ENCODE results near the gene COQ8A.

Gene COQ8A

DNA sequence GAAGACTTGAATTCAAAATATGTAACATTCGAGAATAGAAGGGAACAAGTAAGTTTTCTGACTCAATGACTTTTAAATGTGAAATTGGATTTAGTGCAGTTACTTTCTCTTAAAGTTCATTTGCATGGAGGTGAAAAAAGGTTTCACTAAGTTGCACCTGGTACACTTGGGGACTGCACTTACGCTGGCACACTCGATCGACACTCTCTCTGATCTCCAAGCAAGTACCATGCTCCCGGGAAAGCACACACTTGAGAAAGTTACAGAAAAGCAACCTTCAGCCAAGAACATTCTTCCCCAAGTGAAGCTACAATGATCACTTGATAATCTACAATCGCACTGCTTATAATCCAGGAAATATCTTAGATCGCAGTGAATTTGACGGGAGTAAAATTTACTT lies 63.1 kb downstream of the COQ8A start:
- no peak for DNase-seq (ENCODE audit: low read depth in 1 of 2, low spot score in 1 of 2)

DNA sequence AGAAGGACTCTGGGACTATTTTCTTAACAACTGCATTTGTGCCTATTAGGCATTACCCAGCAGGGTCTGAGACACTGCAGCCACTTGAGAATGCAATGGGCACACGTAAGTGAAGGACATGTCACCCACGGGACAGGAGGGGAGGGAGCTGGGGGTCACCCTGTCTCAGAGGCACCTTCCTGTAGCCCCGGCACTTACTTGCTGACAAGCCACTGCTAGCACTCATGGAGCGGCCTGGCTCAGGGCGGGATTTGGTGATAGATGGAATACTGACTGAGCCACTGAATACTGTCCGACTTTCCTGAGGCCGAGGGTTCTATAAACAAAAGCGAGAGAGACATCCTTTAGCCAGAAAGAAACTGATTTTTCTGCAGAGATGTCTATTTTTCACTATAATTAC lies 64.7 kb downstream of the COQ8A start:
- no peak for DNase-seq (ENCODE audit: low read depth in 1 of 2, low spot score in 1 of 2)

DNA sequence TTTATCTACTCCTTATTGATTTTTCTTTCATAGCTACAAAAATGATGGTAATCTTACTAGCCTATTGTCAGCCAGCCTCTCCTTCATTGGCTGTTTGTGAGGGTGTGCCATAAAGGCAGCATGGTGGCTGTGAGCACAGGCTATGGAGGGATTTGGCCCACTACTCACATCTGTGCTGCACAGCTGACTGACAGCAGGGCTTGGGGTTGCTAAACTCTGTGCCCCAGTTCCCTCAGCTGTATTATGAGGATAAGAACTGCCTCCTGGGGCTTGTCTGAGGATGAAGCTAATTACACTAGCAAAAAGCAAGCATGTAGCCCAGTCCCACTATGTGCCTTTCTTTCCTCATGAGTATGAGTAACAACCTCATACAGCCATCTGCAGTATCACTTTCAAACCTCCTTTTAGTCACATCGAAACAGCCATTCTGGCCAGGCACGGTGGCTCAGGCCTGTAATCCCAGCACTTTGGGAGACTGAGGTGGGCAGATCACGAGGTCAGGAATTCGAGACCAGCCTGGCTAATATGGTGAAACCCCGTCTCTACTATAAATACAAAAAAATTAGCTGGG lies 66.2 kb downstream of the COQ8A start:
- DNase-seq (ENCODE audit: low read depth in 1 of 2, low spot score in 1 of 2), result no peak

DNA sequence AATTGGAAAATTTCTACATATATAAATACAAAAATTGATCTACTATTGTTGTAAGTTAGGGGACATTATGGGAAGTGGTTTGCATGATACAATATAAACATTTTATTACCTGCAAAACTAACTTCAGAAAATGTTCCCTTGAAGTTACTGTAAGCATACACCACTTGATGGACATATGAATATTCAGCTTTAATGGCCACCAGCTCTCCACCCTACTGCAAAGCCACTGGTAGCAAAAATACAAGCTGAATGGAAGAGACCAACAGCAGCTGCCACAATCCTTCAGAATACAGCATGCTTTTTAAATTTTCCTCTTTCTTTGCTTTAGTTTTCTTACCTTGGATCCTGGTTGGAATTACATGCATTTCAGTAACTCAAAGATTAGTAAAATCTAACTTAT lies 69.8 kb downstream of the COQ8A start:
- DNase-seq (ENCODE audit: low read depth in 1 of 2, low spot score in 1 of 2), result no peak

DNA sequence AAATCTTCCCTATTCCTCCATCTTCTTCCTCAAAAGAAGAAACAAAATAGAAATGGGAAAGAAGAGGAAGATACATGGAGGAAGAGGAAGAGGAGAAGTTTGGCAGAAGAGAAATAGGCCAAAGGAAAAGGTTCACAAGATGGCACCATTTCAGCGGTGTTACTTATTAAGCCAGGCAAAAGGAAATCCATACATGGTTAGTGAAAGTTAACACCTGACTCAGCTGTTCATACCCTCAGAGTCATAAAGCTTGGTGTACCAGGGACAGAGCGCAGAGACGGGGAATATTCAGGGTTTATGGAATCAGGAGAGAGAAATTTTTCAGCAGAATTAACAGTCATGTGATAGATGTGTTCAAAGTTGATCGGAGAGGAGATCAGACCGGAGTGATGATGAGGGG lies 70.6 kb downstream of the COQ8A start:
- no peak for DNase-seq (ENCODE audit: low read depth in 1 of 2, low spot score in 1 of 2)

DNA sequence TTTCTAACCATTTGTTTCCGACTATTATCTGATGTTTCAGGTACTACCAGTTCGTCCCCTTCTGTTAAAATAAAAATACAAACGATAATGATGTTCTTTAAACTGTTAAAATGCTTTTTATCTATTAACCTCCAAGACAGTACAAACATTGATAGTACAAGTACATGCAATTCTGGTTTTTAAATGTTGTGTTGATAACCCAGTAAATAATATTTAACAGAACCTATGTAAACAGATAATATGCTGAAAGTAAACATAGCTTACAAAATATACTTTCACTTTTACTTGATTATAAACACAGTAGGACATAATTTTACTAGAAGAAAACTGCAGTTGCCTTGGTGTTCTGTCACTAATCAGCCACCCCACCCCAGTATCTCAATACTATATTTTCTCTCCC lies 76.9 kb downstream of the COQ8A start:
- no peak for DNase-seq (ENCODE audit: low read depth in 1 of 2, low spot score in 1 of 2)

DNA sequence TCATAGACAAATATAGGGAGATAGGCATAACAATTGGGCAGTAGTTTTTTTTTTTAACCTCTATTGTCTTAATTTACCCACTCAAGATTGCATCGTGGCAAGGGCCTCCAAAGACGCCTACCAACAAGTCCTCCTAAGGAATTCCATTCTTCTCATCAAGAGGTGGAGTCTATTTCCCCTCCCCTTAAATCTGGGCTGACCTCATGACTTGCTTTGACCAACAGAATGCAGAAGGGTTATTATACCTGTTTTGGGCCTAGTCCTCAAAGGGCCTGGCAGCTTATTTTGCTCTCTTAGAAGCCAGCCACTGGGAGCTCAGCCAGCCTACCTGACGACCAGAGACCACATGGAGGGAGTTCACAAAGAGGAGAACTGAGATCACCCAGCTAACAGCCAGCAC lies 92.3 kb downstream of the COQ8A start:
- no peak for DNase-seq (ENCODE audit: low read depth in 1 of 2, low spot score in 1 of 2)

DNA sequence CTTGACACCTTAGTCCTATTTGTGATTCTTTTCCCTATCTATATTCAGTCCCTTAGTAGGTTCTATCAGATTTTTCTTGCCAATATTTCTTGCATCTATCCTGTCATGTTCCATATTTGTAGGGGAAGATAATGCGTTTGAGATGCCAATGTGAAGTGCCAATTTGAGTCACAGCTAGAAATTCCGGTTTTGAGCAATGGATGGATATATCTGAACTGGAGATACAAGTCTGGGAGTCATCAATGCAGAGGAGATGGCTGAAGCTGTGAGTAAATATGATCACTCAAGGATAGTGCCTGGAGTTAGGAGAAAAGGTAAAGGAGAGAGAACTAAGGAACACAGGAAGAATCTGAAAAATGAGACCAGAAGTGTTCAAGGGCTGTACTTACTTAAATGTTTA lies 93.8 kb downstream of the COQ8A start:
- DNase-seq (ENCODE audit: low read depth in 1 of 2, low spot score in 1 of 2), result no peak

DNA sequence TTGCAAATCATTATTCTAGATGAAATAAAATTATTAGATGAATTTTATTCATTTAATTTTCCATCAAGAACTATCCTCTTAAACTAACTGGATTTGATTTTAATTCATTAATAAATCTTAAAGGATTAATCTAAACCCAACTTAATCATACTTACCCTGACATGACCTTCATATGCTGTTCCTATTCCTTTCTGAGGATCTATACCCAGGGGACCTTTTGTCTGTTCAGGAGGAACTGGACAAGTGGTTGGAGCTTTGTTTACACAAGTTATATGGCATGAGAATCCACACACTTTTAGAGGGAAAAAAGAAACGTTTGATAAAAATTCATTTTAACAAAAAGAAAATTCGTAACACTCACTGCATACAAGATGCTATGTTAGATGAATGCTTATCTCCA lies 95.2 kb downstream of the COQ8A start:
- DNase-seq (ENCODE audit: low read depth in 1 of 2, low spot score in 1 of 2), result no peak

DNA sequence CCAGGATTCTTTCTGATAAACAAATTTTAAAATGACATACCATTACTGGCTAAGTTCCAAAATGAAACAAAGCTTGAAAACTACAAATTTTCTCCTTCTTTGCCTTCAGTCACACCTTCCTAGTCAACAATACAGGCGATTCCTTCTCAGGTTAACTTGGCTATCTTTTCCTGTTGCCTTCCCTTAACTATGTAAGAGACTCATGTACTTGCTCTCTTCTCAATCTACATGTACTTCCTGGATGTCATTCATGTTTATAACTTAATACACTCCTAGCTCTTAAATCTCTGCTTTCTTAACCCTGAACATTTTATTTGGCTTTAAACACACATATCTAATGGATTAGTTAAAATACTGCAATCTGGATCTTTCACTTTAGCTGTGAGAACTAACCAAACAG lies 97.0 kb downstream of the COQ8A start:
- DNase-seq (ENCODE audit: low read depth in 1 of 2, low spot score in 1 of 2), result no peak
